IPS-11a (cell line): ENCODE measurements around the gene AGAP3.

ENCODE experiments used
- H3K4me3 ChIP-seq: one replicate; pipeline ENCODE4 v1.5.1; 2013; ENCODE audit warnings: low read depth, low read length, control low read depth

The AGAP3 gene

DNA sequence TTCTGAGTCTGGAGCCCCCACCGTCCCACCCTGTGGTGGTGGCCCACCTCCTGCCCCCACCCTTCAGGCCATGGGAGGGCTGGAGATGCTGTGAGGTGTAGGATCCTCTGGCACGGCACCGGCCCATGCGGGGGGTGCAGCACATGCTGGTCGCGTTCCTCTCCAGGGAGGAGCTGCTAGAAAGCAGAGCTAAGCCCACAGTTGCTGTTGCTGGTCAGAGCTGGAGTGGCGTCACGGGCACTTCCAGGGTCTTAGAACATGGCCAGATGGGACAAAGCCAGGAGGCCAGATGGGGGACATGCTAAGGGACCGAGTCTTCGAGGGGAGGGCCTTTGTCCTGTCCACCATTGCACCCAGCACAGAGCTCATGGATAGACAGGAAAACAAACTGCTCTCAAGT lies 21.6 kb downstream of the AGAP3 start:
- no peak overlapping the region for H3K4me3 ChIP-seq

DNA sequence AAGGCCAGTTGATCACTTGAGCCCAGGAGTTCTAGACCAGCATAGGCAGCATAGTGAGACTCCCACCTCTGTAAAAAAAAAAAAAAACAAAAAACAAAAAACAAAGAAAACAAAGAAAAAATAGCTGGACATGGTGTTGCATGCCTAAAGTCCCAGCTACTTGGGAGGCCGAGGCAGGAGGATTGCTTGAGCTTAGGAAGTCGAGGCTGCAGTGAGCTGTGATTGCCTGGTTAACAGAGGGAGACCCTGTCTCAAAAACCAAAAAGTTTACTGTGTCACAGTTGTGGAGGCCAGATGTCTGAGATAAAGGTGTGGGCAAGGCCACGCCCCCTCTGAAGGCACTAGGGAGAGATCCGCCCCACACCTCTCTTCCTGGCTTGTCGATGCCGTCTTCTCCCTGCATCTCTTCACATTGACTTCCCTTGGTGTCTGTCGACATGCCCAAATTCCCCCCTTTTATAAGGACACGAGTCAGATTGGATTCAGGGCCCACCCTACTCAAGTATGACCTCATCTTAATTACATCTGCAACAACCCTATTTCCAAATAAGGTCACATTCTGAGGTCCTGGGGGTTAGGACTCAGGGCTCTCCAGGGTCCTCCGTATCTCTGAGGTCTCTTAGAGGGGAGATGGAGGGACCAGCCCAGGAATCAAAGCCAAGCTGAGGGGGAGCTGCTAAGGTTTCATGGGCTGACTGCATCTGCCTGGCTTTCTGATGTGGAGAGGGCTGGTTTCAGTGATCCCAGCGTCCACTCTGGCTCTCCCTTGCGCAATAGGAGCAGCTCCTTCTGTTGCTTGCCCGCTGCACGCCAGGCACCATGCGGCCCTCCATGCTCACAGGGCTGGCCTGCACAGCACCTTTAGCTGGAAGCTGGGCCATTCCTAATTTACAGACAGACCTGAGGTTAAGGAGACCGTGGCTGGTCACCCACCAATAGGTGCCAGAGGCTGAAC lies 23.1 kb downstream of the AGAP3 start:
- H3K4me3 ChIP-seq: no peak overlapping the region

DNA sequence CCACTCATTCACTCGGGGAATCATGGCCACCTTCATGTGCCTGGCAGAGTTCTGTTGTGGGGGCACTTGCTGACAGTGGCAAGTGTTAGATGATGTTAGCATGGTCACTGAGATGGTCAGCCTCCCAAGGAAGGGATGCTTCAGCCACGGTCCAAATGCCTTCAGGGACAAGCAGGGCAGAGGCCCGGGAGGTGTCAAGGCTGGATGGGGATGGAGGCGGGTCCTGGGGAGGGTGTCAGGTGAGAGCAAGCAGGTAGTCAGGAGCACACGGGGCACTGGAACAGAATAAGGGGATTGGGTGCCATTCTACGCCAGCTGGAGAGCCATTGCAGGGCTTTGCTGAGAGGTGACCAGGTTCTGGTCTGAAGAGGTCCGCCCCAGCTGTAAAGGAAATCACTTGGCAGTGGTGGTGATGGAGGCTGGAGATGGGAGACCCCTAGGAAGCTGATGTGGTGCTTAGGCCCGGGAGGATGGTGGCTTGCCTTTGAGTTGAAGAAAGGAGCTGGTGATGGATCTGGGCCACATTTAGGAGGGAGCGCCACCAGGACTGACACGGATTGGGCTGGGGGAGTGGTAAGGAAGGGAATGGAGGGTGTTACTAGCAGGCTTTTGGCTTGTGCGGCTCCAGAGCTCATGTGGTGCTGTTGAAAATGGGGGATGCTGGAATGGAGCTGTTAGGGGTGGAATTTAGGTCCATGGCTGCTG lies 24.1 kb downstream of the AGAP3 start:
- H3K4me3 ChIP-seq: no peak overlapping the region

DNA sequence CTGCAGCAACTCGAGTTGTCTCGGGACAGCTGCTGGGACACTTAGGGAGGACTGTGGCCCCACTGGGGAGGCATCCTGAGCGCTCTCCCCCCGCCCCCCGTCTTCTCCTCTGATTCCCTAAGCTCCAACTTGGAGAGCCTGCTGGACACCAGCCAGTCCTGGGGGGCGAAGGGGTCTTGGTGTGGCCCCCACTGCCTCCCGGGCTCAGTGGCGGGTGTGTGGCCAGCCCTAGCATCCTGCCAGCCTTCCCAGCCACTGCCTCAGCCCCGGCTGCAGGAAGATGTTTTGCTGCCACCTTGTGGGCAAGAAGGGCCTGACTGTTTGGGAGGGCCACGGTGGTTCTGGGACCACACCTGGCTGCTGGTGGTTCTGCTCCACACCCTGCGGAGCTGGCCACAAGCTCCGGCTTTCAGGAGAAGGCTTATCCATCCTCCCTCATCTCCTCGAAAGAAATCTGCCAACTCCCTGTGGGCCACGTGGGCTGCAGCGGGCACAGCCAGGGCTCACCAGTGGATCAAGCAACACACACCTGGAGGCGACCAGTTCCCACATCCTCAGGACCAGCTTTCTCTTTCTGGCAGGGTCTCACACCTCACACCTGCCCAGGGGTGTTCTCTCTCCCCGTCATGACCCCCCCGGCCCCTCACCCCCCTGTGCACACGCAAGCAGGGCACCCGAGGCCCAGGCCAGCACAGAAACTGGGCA lies 24.8 kb downstream of the AGAP3 start:
- H3K4me3 ChIP-seq: no peak overlapping the region

DNA sequence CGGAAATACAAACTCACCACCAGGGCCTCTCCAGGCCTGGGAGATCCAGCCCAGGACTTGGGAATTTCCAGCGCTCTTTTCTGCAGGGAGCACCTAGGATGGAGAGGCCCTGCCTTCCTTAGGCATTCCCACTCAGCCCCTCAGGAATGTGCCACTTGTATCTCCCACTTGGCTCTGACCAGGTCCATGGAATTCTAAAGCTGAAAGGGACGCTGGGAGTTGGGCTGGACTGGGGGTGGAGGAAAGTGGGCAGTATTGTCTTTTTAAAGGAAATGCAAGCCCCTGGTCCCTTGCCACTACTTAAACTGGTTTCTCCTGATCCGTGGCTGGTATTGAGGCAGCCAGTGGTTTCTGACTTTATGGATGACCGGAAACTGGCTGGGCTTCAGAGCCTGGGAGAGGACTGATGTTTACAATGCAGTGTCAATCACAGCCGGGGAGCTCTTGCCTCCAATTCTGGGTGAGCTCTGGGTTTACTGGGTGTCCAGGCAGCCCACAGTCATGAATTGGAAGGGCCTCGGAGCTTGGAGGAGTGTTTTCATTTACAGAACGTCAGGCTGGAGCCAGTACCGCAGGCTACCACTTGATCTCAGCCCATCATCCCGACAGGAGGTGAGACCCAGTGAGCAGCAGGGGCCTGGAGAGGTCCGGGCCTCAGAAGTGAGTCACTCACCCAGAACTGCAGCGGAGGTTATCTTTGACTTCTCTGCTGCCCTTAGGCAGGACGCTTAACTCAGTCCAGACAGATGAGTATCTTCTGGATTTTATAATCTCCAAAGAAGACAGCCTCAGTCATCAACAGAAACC lies 27.3 kb downstream of the AGAP3 start:
- no peak overlapping the region for H3K4me3 ChIP-seq

DNA sequence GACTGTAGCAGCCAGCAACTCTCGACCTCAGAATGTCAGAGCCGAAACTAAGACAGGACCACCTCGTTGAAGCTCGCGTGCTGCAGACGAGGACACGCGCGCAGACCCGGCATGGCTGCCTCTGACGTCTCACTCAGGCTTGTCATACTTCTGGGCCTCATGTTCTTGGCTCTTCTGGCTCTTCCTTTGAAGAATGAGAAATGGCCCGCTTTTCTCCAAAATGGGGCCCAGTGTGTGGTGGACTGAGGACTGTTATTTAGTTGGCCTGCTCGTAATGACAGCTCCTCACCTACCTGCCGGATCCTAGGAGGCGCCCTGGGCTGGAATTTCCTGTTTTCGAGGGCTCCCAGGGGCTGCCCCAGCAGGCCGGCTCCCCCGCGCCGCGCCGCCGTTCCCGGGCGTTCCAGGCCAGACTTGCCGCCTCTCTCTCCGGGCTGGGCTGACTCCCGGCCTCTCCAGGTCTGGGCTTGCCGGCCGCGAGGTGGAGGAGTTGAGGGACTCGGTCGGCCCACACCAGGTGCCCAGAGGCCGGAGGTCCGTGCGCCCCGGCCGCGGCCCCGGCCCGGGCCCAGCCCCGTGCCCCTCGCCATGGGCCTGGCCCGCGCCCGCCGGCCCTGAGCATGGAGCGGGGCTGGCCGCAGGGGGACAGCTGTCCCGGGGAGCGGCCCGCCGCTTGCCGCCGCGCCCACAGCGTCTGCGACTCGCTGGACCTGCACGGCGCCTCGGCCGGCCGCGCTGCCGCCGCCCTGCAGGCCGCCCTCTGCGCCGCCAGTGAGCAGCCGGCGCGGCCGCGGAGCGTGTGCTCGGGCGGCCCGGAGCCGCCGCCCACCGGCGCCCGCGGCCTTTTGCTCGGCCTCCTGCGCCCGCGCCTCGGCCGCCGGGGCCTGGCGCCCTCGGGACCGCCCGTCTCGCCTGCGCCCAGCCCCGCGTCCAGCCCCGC lies 28.1 kb downstream of the AGAP3 start:
- peak overlapping the region; percentile 18 for H3K4me3 ChIP-seq

DNA sequence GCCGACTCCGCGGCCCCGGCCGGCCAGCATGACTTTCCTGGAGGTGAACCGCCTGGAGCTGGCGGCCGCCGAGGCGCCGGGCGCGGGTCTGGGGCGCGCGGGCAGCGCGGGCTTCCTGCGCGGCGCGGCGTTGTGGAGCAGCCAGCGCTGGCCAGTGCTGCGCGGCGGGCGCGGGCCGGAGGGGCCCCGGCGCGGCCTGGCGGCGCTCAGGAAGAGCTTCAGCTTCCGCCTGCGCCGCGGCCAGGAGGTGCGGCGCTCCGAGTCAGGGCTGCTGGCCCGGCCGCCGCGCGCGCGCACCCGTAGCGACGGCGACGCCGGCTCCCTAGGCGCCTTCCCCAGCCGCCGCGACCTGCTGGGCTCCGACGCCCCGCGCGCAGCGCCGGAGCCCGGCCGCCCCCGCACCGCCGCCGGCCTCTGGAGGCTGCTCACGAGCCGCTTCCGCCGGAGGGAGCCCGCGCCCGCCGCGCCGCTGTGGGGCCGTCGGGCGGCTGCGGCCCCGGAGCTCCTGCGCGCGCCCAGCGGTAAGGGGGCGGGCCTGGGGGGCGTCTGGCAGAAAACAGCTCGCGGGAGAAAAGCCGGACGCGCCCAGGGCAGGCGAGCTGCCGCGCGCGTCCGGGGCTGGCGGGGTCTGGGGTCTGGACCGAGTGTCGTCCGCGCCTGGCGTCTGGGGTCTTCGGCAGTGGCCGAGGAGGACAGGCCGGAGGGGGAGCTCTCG lies 29.0 kb downstream of the AGAP3 start:
- H3K4me3 ChIP-seq: peak overlapping the region; percentile 24

DNA sequence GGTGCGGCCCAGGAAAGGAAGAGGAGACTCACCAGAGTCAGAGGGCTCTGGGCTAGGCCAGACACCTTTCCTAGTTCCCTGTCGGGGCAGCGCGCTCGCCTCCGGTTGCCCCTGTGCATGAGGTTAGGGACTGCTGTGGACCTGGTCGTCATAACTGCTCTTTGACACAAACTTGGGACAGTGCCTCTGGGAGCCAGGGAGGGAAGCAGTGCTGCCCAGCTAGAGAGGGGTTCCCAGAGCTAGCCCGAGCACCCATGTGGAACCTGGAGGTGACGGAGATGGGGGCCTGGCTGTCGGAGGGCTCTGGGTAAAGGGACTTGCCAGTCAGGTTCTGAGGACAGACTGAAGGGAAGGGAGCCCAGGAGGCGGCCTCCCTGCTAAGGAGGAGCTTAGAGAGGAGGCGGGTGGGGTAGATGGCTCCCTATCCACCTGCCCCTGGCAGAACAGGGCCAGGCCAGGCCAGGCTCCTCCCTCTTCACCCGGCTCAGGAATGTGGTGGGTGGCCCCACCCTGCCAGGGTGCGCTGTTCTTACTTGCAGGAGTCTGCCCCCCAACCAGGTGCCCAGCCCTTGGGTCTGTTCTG lies 29.7 kb downstream of the AGAP3 start:
- peak overlapping the region; percentile 24 for H3K4me3 ChIP-seq

DNA sequence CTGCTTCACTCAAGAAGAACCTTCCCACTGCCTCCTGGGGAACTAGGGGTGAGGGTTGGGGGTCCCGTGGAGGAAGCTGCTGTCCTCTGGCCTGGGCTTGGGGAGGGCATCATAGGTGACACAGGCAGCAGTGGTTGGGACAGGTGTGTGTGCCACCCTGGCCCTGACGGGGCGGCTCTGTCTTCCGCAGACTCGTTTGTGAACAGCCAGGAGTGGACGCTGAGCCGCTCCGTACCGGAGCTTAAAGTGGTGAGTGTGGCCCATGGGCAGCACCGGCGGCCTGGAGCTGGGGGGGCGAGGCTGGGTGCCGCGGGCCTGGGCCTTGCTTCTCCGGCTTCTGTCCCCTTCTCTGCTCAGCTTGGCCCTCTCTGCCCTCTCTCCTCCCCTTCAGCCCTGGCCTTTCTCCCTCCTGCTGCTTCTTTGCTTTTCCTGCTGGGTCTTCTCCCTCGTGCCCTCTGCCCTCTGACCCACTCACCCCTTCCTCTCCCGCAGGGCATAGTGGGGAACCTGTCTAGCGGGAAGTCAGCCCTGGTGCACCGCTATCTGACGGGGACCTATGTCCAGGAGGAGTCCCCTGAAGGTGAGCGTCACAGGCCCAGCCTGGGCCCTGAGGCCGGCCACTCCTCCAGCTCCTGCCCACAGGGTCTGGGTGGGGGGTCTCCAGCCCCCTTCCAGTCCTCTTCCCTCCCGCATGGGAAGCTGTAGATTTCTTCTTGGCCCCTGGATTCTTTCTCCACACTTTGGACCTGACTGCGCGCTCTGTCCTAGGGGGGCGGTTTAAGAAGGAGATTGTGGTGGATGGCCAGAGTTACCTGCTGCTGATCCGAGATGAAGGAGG lies 30.5 kb downstream of the AGAP3 start:
- H3K4me3 ChIP-seq: no peak overlapping the region

DNA sequence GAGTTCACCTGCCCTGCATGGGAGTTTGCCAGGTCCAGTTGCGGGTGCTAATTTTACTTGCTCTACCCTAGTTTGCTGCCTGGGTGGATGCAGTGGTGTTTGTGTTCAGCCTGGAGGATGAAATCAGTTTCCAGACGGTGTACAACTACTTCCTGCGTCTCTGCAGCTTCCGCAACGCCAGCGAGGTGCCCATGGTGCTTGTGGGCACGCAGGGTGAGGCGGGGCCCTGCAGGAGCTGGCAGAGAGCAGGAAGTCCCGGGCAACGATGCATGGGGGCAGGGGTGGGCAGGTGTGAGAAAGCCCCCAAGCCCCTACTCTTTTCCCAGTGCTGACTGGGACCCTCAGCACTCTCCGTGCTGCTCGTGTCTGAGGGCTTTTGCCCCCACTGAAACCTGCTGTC lies 31.3 kb downstream of the AGAP3 start:
- H3K4me3 ChIP-seq: no peak overlapping the region

DNA sequence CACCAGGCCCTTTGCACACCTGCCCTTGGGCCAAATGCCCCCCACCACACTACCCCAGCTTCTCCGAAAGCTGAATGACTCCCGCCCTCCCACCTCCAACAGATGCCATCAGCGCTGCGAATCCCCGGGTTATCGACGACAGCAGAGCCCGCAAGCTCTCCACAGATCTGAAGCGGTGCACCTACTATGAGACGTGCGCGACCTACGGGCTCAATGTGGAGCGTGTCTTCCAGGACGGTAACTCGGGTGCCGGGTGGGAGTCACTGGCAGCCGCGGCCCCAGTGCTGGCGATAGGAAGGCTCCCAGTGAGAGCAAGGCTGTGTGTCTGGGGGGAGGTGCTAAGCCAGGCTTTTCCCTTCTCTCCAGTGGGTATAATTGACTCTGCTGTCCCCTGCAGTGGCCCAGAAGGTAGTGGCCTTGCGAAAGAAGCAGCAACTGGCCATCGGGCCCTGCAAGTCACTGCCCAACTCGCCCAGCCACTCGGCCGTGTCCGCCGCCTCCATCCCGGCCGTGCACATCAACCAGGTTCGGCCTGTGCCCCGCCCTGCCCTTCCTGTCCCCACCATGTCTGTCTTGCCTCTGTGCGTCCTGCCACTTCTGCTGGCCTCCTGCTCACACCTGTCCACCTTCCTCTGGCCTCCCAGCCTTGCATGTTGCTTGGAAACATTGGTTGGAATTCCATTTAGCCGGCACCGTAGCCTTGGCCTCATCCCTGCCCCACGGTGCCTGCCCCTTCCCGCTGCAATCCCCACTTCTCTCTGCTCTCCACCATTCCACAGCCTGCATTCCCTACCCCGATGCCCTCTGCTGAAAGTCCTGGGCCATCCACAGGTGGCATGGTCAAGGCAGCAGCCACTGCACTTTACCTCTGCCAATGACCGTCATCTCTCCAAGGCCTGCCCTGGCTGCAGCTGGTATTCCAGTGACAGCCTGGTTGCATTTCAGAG lies 32.1 kb downstream of the AGAP3 start:
- no peak overlapping the region for H3K4me3 ChIP-seq

DNA sequence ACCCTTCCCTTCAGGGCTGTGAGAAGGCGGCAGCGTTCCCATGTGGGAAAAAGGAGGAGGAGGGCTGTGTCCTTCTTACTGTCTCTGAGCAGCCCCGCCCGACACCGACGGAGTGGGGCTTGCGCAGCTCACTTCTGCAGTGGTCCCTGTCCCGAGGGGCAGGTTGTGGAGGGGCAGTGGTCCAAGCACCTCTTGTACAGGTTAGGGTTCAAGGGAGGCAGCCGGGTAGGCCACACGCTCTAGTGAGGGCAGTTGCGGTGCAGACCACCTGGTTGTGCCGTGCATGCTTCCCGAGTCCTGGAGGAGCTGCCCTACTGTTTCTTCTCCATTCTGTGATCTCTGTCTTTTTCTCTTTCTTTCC lies 32.8 kb downstream of the AGAP3 start:
- no peak overlapping the region for H3K4me3 ChIP-seq

DNA sequence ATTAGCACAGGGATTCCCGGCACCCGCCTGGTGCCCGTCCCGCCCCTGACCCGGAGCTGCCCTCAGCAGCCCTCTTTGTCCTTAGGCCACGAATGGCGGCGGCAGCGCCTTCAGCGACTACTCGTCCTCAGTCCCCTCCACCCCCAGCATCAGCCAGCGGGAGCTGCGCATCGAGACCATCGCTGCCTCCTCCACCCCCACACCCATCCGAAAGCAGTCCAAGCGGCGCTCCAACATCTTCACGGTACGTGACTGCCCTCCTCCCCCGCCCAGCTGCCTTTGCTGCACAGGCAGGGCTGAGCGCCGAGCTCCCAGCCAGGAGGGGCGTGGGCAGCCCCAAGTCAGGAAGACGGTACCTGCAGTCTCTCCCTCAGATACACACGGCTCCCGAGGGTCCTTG lies 33.6 kb downstream of the AGAP3 start:
- H3K4me3 ChIP-seq: no peak overlapping the region

DNA sequence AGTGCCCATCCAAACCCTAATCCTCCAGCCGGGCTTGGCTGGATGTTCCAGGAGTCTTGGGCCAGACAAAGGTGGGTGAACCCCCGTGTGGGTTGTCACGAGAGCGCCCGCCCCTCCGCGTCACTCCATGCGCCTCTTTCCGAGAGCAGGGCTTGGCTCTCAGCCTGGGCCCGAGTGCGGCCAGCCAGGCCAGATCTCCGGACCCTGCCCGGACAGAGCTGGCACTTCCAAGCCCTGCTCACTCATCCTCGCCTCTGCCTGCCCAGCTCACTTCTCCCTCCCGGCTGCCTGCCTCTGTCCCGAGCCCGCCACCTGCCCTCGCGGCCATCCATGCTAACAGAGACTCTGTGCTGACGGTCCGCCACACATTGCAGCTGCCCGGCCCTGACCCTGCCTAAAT lies 34.6 kb downstream of the AGAP3 start:
- H3K4me3 ChIP-seq: no peak overlapping the region

DNA sequence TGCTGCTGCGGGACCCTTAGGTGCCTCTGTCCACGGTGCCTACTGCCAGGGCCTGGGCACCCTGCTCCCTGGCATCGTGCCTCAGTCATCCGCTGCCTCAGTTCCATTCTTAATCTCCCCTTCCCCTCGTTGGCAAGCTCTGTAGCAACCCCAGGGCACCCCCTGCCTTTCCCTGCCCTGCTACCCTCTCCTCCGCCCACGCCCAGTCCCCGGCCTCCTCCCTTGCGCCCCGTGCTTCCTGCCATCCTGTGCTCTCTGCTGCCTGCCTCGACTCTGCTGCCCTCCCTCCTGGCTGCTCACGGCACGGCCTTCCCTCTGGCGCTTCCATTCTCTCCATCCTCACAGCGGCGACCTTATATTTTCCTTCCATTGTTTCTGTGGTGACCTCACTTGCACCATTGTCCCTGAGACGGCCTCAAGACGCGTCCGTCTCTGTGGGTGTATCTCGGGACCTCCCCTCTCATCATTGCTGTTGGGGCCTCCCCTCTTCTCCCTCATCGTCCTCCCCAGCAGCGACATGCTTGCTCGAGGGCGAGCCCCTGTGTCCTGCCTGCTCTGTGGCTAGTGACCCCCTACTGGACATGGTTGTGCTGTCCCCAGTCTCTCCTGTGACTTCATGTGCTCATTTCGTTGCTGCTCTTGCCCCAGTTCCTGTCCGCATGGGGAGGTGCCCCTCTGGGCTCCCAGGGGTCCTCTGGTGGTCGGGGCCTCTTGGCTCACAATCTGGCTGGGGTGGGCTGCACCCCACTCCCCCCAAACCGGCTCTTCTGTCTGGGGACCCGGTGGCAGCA lies 35.3 kb downstream of the AGAP3 start:
- H3K4me3 ChIP-seq: no peak overlapping the region

DNA sequence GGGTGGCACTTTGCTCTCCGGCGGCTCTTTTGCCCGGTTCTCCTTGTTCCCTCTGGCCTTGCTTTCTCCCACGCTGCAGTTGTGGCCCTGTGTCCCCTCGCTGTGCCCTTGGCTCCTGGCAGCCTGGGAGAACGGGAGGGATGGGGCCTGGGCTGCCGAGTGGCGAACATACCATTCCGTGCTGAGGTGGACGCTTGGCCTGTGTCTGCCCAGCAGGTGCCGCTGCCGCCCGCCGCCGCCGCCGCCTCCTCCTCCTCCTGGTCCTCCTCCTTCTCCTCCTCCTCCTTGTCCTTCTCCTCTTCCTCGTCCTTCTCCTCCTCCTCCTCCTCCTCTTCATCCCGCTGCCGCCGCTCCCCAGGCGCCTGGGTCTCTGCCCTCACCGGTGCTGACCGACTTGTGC lies 36.0 kb downstream of the AGAP3 start:
- no peak overlapping the region for H3K4me3 ChIP-seq
